HepG2 (cell line): ENCODE data around the gene OR8G5. TPM values are rescaled to one million over a fixed set of nuclear protein-coding genes. Genes with fewer than 3 reads are reported as not detected.

Experiments used
- ATAC-seq: fragments of 200-7000 bp; cut with Tn5 transposase; 3 replicates; pipeline ENCODE4 v1.9.1; 2020; ENCODE audit warnings: mild to moderate bottlenecking, moderate library complexity
- BruUV-seq: library from RNA; stranded (reverse); fragments of 400-500 nt; replicated peaks from 2 replicates; lab custom pipeline; 2021; lab: Mats Ljungman, UMichigan
- CTCF ChIA-PET: fragments of 300-600 bp; formaldehyde crosslinking; extraction: SDS; loops from one replicate; lab custom pipeline; 2021; ENCODE audit warnings: low total read pairs, inconsistent platforms, low intra/inter-chr PET ratio; lab: Yijun Ruan, JAX
- POLR2A ChIA-PET: fragments of 350-600 bp; sonication (Branson Sonifier 250); formaldehyde crosslinking; loops from one replicate; lab custom pipeline; 2020; ENCODE audit warnings: antibody characterized with exemption, inconsistent platforms; lab: Yijun Ruan, JAX
- DNase-seq: peaks from one replicate; pipeline ENCODE4 v3.0.0-alpha.2; 2015; ENCODE audit warnings: low spot score
- FAIRE-seq: peaks from 3 replicates; lab custom pipeline; 2011; peaks lifted over from hg19 to GRCh38; lab: Jason Lieb, UNC
- H2AFZ ChIP-seq: one replicate; pipeline ENCODE4 v1.6.1; 2011; ENCODE audit warnings: low read length, inconsistent platforms
- H3K27ac ChIP-seq: fragments of 300-600 bp; 3 replicates; pipeline ENCODE4 v1.8.0; 2011; ENCODE audit warnings: mixed run types, mild to moderate bottlenecking, mixed read lengths, low read length, inconsistent platforms; ENCODE audit not compliant: insufficient read depth; ENCODE audit errors: extremely low read length
- H3K27me3 ChIP-seq, 2 experiments: fragments of 200-600 bp in 1 of 2; 2 replicates in 1 of 2; 3 replicates in 1 of 2; pipeline versions ENCODE4 v1.6.0 to v1.8.0; 2011; ENCODE audit warnings: low read length in 2 of 2, mild to moderate bottlenecking in 2 of 2, moderate library complexity in 2 of 2, inconsistent platforms in 1 of 2; ENCODE audit not compliant: insufficient read depth in 2 of 2, control insufficient read depth in 1 of 2
- H3K36me3 ChIP-seq, 2 experiments: fragments of 200-600 bp in 1 of 2; replicated peaks in 1 of 2; 2 replicates in 1 of 2; 3 replicates in 1 of 2; pipeline versions ENCODE4 v1.5.1 to v1.8.0; 2011; ENCODE audit warnings: low read length in 2 of 2, inconsistent platforms in 1 of 2; ENCODE audit not compliant: insufficient read depth in 2 of 2, control insufficient read depth in 1 of 2
- H3K4me1 ChIP-seq: 2 replicates; pipeline ENCODE4 v1.5.1; 2012; ENCODE audit warnings: low read length, inconsistent platforms; ENCODE audit not compliant: insufficient read depth
- H3K4me2 ChIP-seq: 2 replicates; pipeline ENCODE4 v1.6.0; 2011; ENCODE audit warnings: low read depth, low read length, inconsistent platforms
- H3K4me3 ChIP-seq, 3 experiments: fragments of 200-600 bp in 1 of 3; sonication (generic), shearing (Covaris generic) in 1 of 3; replicated peaks in 1 of 3; 2 replicates each; pipeline ENCODE4 v1.5.1; 2011 to 2016; ENCODE audit warnings: low read length in 3 of 3, inconsistent platforms in 2 of 3, low read depth in 2 of 3, mild to moderate bottlenecking in 2 of 3, control low read depth in 1 of 3, mixed read lengths in 1 of 3; ENCODE audit not compliant: insufficient read depth in 1 of 3
- H3K79me2 ChIP-seq: one replicate; pipeline ENCODE4 v1.6.1; 2011; ENCODE audit warnings: low read length, inconsistent platforms; ENCODE audit not compliant: insufficient read depth
- H3K9ac ChIP-seq: 2 replicates; pipeline ENCODE4 v1.6.0; 2011; ENCODE audit warnings: mild to moderate bottlenecking, low read depth, low read length, inconsistent platforms; ENCODE audit not compliant: insufficient read depth
- H3K9me3 ChIP-seq: 2 replicates; pipeline ENCODE4 v1.5.1; 2012; ENCODE audit warnings: mild to moderate bottlenecking, low read length
- H4K20me1 ChIP-seq: 2 replicates; pipeline ENCODE4 v1.6.0; 2011; ENCODE audit warnings: inconsistent platforms, mild to moderate bottlenecking, low read length, moderate library complexity; ENCODE audit not compliant: insufficient read depth
- CEBPG ChIP-seq: IDR thresholded peaks from 2 replicates; pipeline ENCODE4 v1.6.1; 2016
- FOXM1 ChIP-seq: sonication (generic); formaldehyde crosslinking; IDR thresholded peaks from 2 replicates; pipeline ENCODE4 v1.5.0; 2020; ENCODE audit warnings: missing genetic modification reagents
- MIXL1 ChIP-seq: IDR thresholded peaks from 2 replicates; pipeline ENCODE4 v1.6.1; 2016
- NONO ChIP-seq, 2 experiments: fragments of 450-650 bp in 1 of 2; sonication (generic) in 1 of 2; formaldehyde crosslinking in 1 of 2; IDR thresholded peaks in 1 of 2; conservative IDR thresholded peaks in 1 of 2; 2 replicates each; pipeline versions ENCODE4 v1.6.1 to v1.8.0; 2017 to 2022; ENCODE audit warnings: mild to moderate bottlenecking in 1 of 2, missing genetic modification reagents in 1 of 2, moderate library complexity in 1 of 2
- PCBP2 ChIP-seq: fragments of 200-400 bp; formaldehyde crosslinking; optimal IDR thresholded peaks from 2 replicates; pipeline ENCODE3; 2018; ENCODE audit warnings: low read length, low read depth; ENCODE audit not compliant: poor library complexity, severe bottlenecking
- PITX1 ChIP-seq: sonication (generic); formaldehyde crosslinking; IDR thresholded peaks from 2 replicates; pipeline ENCODE4 v1.5.1; 2020; ENCODE audit warnings: mild to moderate bottlenecking, missing genetic modification reagents
- POLR2A ChIP-seq, 2 experiments: IDR thresholded peaks; 2 replicates each; pipeline ENCODE4 v1.6.1; 2011; ENCODE audit warnings: low read depth in 2 of 2, low read length in 2 of 2, mild to moderate bottlenecking in 1 of 2, moderate library complexity in 1 of 2; ENCODE audit not compliant: insufficient read depth in 1 of 2
- ZBTB33 ChIP-seq: sonication (generic); formaldehyde crosslinking; IDR thresholded peaks from 2 replicates; pipeline ENCODE4 v1.4.0; 2020; ENCODE audit warnings: missing genetic modification reagents
- ZNF343 ChIP-seq: sonication (generic); formaldehyde crosslinking; IDR thresholded peaks from 2 replicates; pipeline ENCODE4 v1.4.0; 2020; ENCODE audit warnings: mild to moderate bottlenecking, missing genetic modification reagents
- ZNF354B ChIP-seq: sonication (generic); formaldehyde crosslinking; IDR thresholded peaks from 2 replicates; pipeline ENCODE4 v1.8.0; 2022; ENCODE audit warnings: mild to moderate bottlenecking, missing genetic modification reagents
- ZNF451 ChIP-seq: sonication (generic); formaldehyde crosslinking; IDR thresholded peaks from 2 replicates; pipeline ENCODE4 v1.5.0; 2020; ENCODE audit warnings: mild to moderate bottlenecking, missing genetic modification reagents
- ZNF510 ChIP-seq: sonication (generic); formaldehyde crosslinking; IDR thresholded peaks from 2 replicates; pipeline ENCODE4 v1.4.0; 2020; ENCODE audit warnings: low read depth, mild to moderate bottlenecking, missing genetic modification reagents
- ZNF562 ChIP-seq: sonication (generic); formaldehyde crosslinking; IDR thresholded peaks from 2 replicates; pipeline ENCODE4 v1.8.0; 2022; ENCODE audit warnings: missing genetic modification reagents, borderline replicate concordance
- ZNF563 ChIP-seq: sonication (generic); formaldehyde crosslinking; IDR thresholded peaks from 2 replicates; pipeline ENCODE4 v1.8.0; 2022; ENCODE audit warnings: mild to moderate bottlenecking, moderate library complexity, missing genetic modification reagents
- ZNF569 ChIP-seq: sonication (generic); formaldehyde crosslinking; IDR thresholded peaks from 2 replicates; pipeline ENCODE4 v1.5.0; 2020; ENCODE audit warnings: mild to moderate bottlenecking, missing genetic modification reagents, moderate library complexity, borderline replicate concordance
- ZNF646 ChIP-seq: sonication (generic); formaldehyde crosslinking; IDR thresholded peaks from 2 replicates; pipeline ENCODE4 v1.9.0; 2021; ENCODE audit warnings: mild to moderate bottlenecking, missing genetic modification reagents
- ZNF792 ChIP-seq: IDR thresholded peaks from 2 replicates; pipeline ENCODE4 v1.6.1; 2016
- WGBS: methylation state at CpG from one replicate; pipeline ENCODE4 v1.1.6; 2017; ENCODE audit warnings: low lambda C conversion rate; 5-methylcytosine and 5-hydroxymethylcytosine counted together
- in situ Hi-C: cut with HindIII; loops from 2 replicates; pipeline ENCODE4 v1.10.0; 2017; ENCODE audit warnings: low pct_unique_long_range_greater_than_20kb; ENCODE audit not compliant: extremely low pct_ligation_motif_present
- intact Hi-C: fragments of 100-400 bp; cut with micrococcal nuclease; formaldehyde crosslinking; loops from one replicate; pipeline ENCODE4 v1.10.0; 2022; ENCODE audit not compliant: unreplicated experiment
- polyA plus RNA-seq, 8 experiments: library from polyadenylated mRNA; depleted of rRNA in 3 of 8; stranded (reverse) in 7 of 8; unstranded in 1 of 8; fragments of >200 nt; fragmentation: Illumina TruSeq in 4 of 8; extraction: Trizol in 4 of 8; gene quantifications; 2 replicates each; pipeline versions ENCODE4 v1.2.1 to v1.2.3, GENCODE V29; 2011 to 2016; ENCODE audit warnings: low read depth in 4 of 8, missing spikeins in 1 of 8, mixed read lengths in 1 of 8; ENCODE audit not compliant: insufficient read depth in 1 of 8
- total RNA-seq, 5 experiments: library from RNA; depleted of rRNA; stranded (reverse); fragments of >200 nt; fragmentation: Illumina TruSeq; extraction: Trizol; gene quantifications; 2 replicates each; pipeline ENCODE4 v1.2.3, GENCODE V29; 2016; ENCODE audit warnings: low read depth in 1 of 5

Gene OR8G5
- total and polyA plus RNA-seq, 2 of the 13 experiments (the other 11 are each of a cell fraction or from before 2014, with no cell fraction given), result not detected

GRCh38 chr11:124240621-124241397, 15.4 kb upstream of the OR8G5 start, which contains the start of gene OR8G1:
Gene OR8G1 (plus strand): TSS chr11:124241095. CDS start chr11:124249676, 8,581 bp downstream.
- no peaks in the 10 kb centered on the region for H3K9me3 ChIP-seq
- in situ Hi-C loops (no loop called here), intact Hi-C loops (no loop called here)
- no peak within 1 kb of the TSS for H3K4me3 ChIP-seq
- BruUV-seq, result no TSS peak
- ATAC-seq (no peak), DNase-seq (no peak), FAIRE-seq (no peak)
- CTCF ChIA-PET, result no interaction called here
- no peaks in the 10 kb centered on the region for H3K36me3 ChIP-seq
- no peaks in the 10 kb centered on the region for H4K20me1 ChIP-seq
- POLR2A ChIA-PET, result no interaction called here
- no peak within 1 kb of the TSS for H3K4me2 ChIP-seq
- H3K27me3 ChIP-seq, result no peaks in the 10 kb centered on the region; a peak in 1 of 5 replicates
- no peak within 1 kb of the TSS for H3K27ac ChIP-seq
- H3K79me2 ChIP-seq, result no peaks in the 10 kb centered on the region
- no peaks in the 10 kb centered on the region for H3K4me1 ChIP-seq
- H3K9ac ChIP-seq, result no peak within 1 kb of the TSS
- WGBS, result 1% methylated on average over 3 of the region's 3 CpGs
- H2AFZ ChIP-seq, result no peak within 1 kb of the TSS
- TF ChIP-seq ZNF343 (CRISPR knock-in tag) (no peak), ZBTB33 (no peak), ZNF510 (CRISPR knock-in tag) (no peak), MIXL1 (CRISPR knock-in tag) (no peak), PCBP2 (no peak), ZNF646 (no peak), ZNF451 (no peak), NONO (IDR thresholded peaks at IDR 0.05) (no peak), NONO (CRISPR knock-in tag; conservative IDR thresholded peaks at IDR 0.05) (no peak), PITX1 (CRISPR knock-in tag) (no peak), ZNF562 (CRISPR knock-in tag) (no peak), ZNF563 (CRISPR knock-in tag) (no peak), ZNF569 (CRISPR knock-in tag) (no peak), CEBPG (CRISPR knock-in tag) (no peak), ZNF792 (CRISPR knock-in tag) (no peak), POLR2A (IDR thresholded peaks at IDR 0.05; ENCODE audit: insufficient read depth in 1 of 2, low read depth in 2 of 2, low read length in 2 of 2) (no peak), ZNF354B (CRISPR knock-in tag) (no peak), FOXM1 (CRISPR knock-in tag) (no peak)
